Measurements from ENCODE around the gene SOWAHA. TPM values are rescaled to one million over a fixed set of nuclear protein-coding genes. Genes with fewer than 3 reads are reported as not detected.

SOWAHA gene
- not detected for polyA plus RNA-seq (2013, experiment 1 of 4)
- polyA plus RNA-seq (2013, experiment 2 of 4): not detected
- not detected for polyA plus RNA-seq (2013, experiment 3 of 4)
- not detected for polyA plus RNA-seq (2013, experiment 4 of 4)

GRCh38 chr5:132812781-132813598, at the start of gene SOWAHA:
Gene SOWAHA (plus strand): TSS chr5:132813302. CDS start chr5:132813622, 320 bp downstream.
- WGBS, 2 experiments: 1 to 3% methylated on average over 68 of the region's 68 CpGs
- Histone ChIP-seq H3K4me3 (ENCODE audit: insufficient read depth, low read depth, low read length) (peak within 1 kb of the TSS; percentile 18), H3K4me1 (ENCODE audit: control insufficient read depth, insufficient read depth, low read length) (no peaks in the 10 kb centered on the region), H3K9me3 (ENCODE audit: control insufficient read depth, low read length) (no peaks in the 10 kb centered on the region), H3K27ac (ENCODE audit: insufficient read depth, low read depth, low read length, poor library complexity, severe bottlenecking) (no peak within 1 kb of the TSS), H3K36me3 (ENCODE audit: control insufficient read depth, insufficient read depth, low read length) (no peaks in the 10 kb centered on the region), H3K27me3 (ENCODE audit: control insufficient read depth, insufficient read depth, low read length, poor library complexity, severe bottlenecking) (peaks cover 86% of the 10 kb centered on the region)

- no peaks in the 10 kb centered on the region for H3K36me3 ChIP-seq (ENCODE audit: control insufficient read depth, insufficient read depth, low read length)
- no peak overlapping the region for H3K4me3 ChIP-seq (ENCODE audit: insufficient read depth, low read depth, low read length)
- WGBS, 2 experiments: 96% methylated on average over 10 of the region's 10 CpGs
- no peaks in the 10 kb centered on the region for H3K9me3 ChIP-seq (ENCODE audit: control insufficient read depth, low read length)
- H3K4me1 ChIP-seq (ENCODE audit: control insufficient read depth, insufficient read depth, low read length): no peaks in the 10 kb centered on the region
- H3K27me3 ChIP-seq (ENCODE audit: control insufficient read depth, insufficient read depth, low read length, poor library complexity, severe bottlenecking): no peaks in the 10 kb centered on the region
- H3K27ac ChIP-seq (ENCODE audit: insufficient read depth, low read depth, low read length, poor library complexity, severe bottlenecking): no peak overlapping the region
These were observed 49.1 kb upstream of the SOWAHA start for GRCh38 chr5:132764051-132764450.

DNA sequence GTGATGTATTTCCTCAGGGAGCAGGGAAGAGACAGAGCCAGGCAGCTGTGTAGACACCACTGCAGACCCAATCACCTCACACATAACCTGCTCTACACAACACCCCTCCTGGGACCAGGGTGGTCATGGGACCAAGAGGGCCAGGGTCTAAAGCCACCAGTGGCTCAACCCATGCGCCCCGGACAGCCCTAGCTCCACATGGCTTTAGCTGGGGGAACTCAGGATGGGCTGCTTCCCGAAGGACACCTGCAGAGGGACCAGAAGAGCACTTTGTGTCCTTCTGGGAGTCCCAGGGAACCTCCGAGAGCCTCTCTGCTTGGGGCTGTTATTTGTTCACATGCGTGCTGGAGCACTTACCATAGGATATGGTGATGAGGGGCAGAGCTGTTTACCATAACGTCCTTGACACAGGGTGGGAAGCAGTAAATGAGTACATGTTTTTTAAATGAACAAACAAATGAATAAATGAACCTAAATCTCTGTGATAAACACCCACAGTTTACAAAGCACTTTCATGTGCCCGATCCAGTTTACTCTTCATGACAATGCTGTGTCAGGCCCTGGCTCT, 48.3 kb upstream of the SOWAHA start:
- Histone ChIP-seq H3K4me1 (ENCODE audit: control insufficient read depth, insufficient read depth, low read length) (no peaks in the 10 kb centered on the region), H3K27ac (ENCODE audit: insufficient read depth, low read depth, low read length, poor library complexity, severe bottlenecking) (no peak overlapping the region), H3K27me3 (ENCODE audit: control insufficient read depth, insufficient read depth, low read length, poor library complexity, severe bottlenecking) (no peaks in the 10 kb centered on the region), H3K36me3 (ENCODE audit: control insufficient read depth, insufficient read depth, low read length) (no peaks in the 10 kb centered on the region), H3K4me3 (ENCODE audit: insufficient read depth, low read depth, low read length) (no peak overlapping the region), H3K9me3 (ENCODE audit: control insufficient read depth, low read length) (no peaks in the 10 kb centered on the region)
- 93 to 95% methylated on average over 7 of the region's 7 CpGs for WGBS, 2 experiments

- Histone ChIP-seq H3K36me3 (ENCODE audit: control insufficient read depth, insufficient read depth, low read length) (no peaks in the 10 kb centered on the region), H3K9me3 (ENCODE audit: control insufficient read depth, low read length) (no peaks in the 10 kb centered on the region), H3K27ac (ENCODE audit: insufficient read depth, low read depth, low read length, poor library complexity, severe bottlenecking) (no peak overlapping the region), H3K27me3 (ENCODE audit: control insufficient read depth, insufficient read depth, low read length, poor library complexity, severe bottlenecking) (no peaks in the 10 kb centered on the region), H3K4me1 (ENCODE audit: control insufficient read depth, insufficient read depth, low read length) (no peaks in the 10 kb centered on the region), H3K4me3 (ENCODE audit: insufficient read depth, low read depth, low read length) (no peak overlapping the region)
- WGBS, 2 experiments: 92 to 93% methylated on average over 12 of the region's 12 CpGs
These were observed 47.6 kb upstream of the SOWAHA start for GRCh38 chr5:132765311-132766019.

DNA sequence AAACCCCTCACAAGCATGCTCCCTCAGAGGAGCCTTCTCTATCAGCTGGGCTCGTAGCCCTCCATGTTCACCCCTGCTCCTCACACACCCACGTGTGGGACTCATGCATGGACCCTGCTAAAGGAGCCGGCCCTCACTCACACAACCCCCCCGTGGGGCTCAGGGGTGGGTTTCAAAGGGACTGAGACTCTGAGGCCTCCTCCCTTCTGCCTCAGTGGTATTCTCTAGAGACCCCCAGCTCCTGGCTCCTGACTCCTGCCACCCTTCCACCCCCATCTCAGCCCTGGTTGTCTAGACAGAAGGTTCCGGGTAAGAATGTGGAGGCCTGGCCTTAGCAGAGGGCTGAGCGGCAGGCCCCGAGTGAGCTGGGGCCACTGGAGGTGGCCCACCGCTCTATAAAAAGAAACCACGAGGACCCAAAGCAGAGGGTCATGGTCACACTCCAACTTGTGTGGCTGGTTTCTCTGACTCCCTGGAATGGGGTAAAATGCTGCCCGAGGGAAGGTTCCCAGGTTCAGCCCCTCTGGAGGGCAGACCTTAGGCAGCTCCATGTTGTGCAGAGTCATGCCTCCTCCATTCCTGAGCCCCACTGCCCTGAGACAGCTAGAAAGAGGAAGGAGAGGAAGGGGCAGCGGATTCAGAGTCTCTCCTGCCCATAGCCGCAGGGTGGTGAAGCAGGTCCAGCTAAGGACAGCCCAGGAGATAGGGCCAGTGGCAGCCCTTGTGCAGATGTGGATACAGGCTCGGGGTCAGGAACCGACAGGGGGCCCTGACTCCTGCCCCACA, 46.9 kb upstream of the SOWAHA start:
- no peak overlapping the region for H3K4me3 ChIP-seq (ENCODE audit: insufficient read depth, low read depth, low read length)
- H3K27me3 ChIP-seq (ENCODE audit: control insufficient read depth, insufficient read depth, low read length, poor library complexity, severe bottlenecking): no peaks in the 10 kb centered on the region
- H3K4me1 ChIP-seq (ENCODE audit: control insufficient read depth, insufficient read depth, low read length): peaks cover 2% of the 10 kb centered on the region
- no peak overlapping the region for H3K27ac ChIP-seq (ENCODE audit: insufficient read depth, low read depth, low read length, poor library complexity, severe bottlenecking)
- H3K36me3 ChIP-seq (ENCODE audit: control insufficient read depth, insufficient read depth, low read length): no peaks in the 10 kb centered on the region
- H3K9me3 ChIP-seq (ENCODE audit: control insufficient read depth, low read length): no peaks in the 10 kb centered on the region
- 93 to 94% methylated on average over 14 of the region's 14 CpGs for WGBS, 2 experiments

GRCh38 chr5:132766806-132767055, 46.4 kb upstream of the SOWAHA start:
- no peak overlapping the region for H3K27ac ChIP-seq (ENCODE audit: insufficient read depth, low read depth, low read length, poor library complexity, severe bottlenecking)
- WGBS, 2 experiments: 91 to 94% methylated on average over 1 of the region's 1 CpG

DNA sequence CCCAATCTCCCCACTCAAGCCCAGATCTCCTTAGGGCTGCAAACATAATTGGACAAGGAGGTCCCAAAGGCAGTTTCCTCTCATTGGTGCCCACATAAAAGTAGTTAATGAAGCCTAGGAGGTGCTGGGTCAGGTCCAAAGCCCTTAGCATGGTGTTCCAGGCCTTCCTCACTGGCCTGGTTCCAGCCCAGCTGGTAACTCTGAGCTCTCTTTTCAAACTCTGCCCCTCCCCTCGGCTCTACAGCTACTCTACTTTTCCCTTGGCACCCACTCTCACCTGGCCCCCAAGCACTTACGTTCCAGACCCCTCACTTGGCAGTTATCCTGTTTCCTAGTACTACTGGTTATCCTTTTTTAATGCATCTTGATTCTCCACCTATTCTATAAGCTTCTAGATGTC, 46.0 kb upstream of the SOWAHA start:
- Histone ChIP-seq H3K4me3 (ENCODE audit: insufficient read depth, low read depth, low read length) (no peak overlapping the region), H3K9me3 (ENCODE audit: control insufficient read depth, low read length) (no peaks in the 10 kb centered on the region), H3K27ac (ENCODE audit: insufficient read depth, low read depth, low read length, poor library complexity, severe bottlenecking) (no peak overlapping the region), H3K36me3 (ENCODE audit: control insufficient read depth, insufficient read depth, low read length) (no peaks in the 10 kb centered on the region), H3K27me3 (ENCODE audit: control insufficient read depth, insufficient read depth, low read length, poor library complexity, severe bottlenecking) (no peaks in the 10 kb centered on the region), H3K4me1 (ENCODE audit: control insufficient read depth, insufficient read depth, low read length) (peaks cover 6% of the 10 kb centered on the region)
- WGBS, 2 experiments: 89 to 92% methylated on average over 2 of the region's 2 CpGs

More at GRCh38 chr5:132766806-132767055, 46.4 kb upstream of the SOWAHA start:
- Histone ChIP-seq H3K36me3 (ENCODE audit: control insufficient read depth, insufficient read depth, low read length) (no peaks in the 10 kb centered on the region), H3K27me3 (ENCODE audit: control insufficient read depth, insufficient read depth, low read length, poor library complexity, severe bottlenecking) (no peaks in the 10 kb centered on the region), H3K4me3 (ENCODE audit: insufficient read depth, low read depth, low read length) (no peak overlapping the region), H3K9me3 (ENCODE audit: control insufficient read depth, low read length) (no peaks in the 10 kb centered on the region), H3K4me1 (ENCODE audit: control insufficient read depth, insufficient read depth, low read length) (peaks cover 2% of the 10 kb centered on the region)

DNA sequence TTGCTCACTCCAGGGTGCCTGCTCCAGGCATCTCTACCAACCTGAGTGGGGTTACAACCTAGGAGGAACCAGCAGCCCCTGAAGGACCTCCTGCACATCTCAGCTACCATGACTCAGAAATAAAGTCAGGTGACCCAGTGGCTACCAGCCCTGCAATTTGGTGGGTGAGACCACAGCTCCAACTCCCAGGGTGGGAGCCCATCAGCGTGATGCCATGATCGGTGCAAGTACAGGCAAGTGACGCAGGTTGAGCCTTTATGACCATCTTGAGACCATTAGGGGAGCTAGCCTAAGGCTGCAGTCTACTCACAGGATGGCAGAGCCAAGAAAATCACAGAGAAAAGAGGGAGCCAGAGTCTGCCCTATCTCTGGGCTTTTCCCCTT, 44.6 kb upstream of the SOWAHA start:
- peaks cover 10% of the 10 kb centered on the region for H3K4me1 ChIP-seq (ENCODE audit: control insufficient read depth, insufficient read depth, low read length)
- H3K9me3 ChIP-seq (ENCODE audit: control insufficient read depth, low read length): no peaks in the 10 kb centered on the region
- H3K36me3 ChIP-seq (ENCODE audit: control insufficient read depth, insufficient read depth, low read length): no peaks in the 10 kb centered on the region
- no peak overlapping the region for H3K27ac ChIP-seq (ENCODE audit: insufficient read depth, low read depth, low read length, poor library complexity, severe bottlenecking)
- WGBS, 2 experiments: 96% methylated on average over 3 of the region's 3 CpGs
- H3K27me3 ChIP-seq (ENCODE audit: control insufficient read depth, insufficient read depth, low read length, poor library complexity, severe bottlenecking): no peaks in the 10 kb centered on the region
- H3K4me3 ChIP-seq (ENCODE audit: insufficient read depth, low read depth, low read length): no peak overlapping the region

DNA sequence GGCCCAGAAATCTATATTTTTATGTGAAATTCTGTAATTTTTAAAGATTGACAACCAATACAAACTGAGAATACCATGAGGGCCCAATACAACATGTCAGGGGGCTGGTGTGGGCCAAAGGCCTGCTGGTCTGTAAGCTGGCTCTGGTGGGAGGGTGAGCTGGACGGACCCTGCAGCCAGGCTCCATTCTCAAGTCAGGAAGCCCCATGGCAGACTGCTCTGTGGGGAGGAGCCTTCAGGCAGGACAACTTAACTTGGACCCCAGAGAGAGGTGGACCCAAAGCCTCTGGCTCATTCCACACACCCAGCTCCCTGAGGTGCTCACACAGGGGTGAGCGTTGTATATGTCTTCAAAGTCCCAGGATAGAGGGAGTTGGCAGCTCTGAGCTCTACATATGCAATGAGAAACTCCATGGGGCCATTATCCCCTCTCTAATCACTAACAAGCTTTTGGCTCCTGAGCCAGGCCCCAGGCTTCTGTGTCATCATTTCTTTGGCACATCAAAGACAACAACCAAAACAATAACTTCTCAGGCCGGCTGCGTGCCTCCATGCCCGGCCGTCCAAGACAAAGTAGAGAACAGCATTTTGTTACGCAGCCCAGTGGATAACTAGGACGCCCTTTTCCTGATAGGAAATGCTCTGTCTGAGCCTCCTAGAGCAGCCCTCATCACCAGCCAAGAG, 42.5 kb upstream of the SOWAHA start:
- Histone ChIP-seq H3K27me3 (ENCODE audit: control insufficient read depth, insufficient read depth, low read length, poor library complexity, severe bottlenecking) (no peaks in the 10 kb centered on the region), H3K4me3 (ENCODE audit: insufficient read depth, low read depth, low read length) (no peak overlapping the region), H3K27ac (ENCODE audit: insufficient read depth, low read depth, low read length, poor library complexity, severe bottlenecking) (no peak overlapping the region), H3K9me3 (ENCODE audit: control insufficient read depth, low read length) (no peaks in the 10 kb centered on the region), H3K4me1 (ENCODE audit: control insufficient read depth, insufficient read depth, low read length) (peaks cover 10% of the 10 kb centered on the region), H3K36me3 (ENCODE audit: control insufficient read depth, insufficient read depth, low read length) (no peaks in the 10 kb centered on the region)
- WGBS, 2 experiments: 55 to 58% methylated on average over 8 of the region's 8 CpGs
